Measurements from ENCODE around the gene CCL13.

- TF ChIP-seq CTCF (IDR thresholded peaks at IDR 0.05) (no peak), POLR2AphosphoS5 (IDR thresholded peaks at IDR 0.05) (no peak), POLR2A (IDR thresholded peaks at IDR 0.05) (no peak)
Measured at GRCh38 chr17:34382621-34383124, 26.4 kb downstream of the CCL13 start.
